Endothelial cell of umbilical vein (primary cell): ENCODE results near the gene SCYL3. TPM values are rescaled to one million over a fixed set of nuclear protein-coding genes. Genes with fewer than 3 reads are reported as not detected.

ENCODE experiments used
- BruUV-seq: library from RNA; stranded (reverse); fragments of 400-500 nt; replicated peaks from 2 replicates; lab custom pipeline; 2021; lab: Mats Ljungman, UMichigan
- CTCF ChIA-PET: fragments of 300-600, 350-600 bp; sonication (Branson Sonifier 250); formaldehyde crosslinking; loops from one replicate; lab custom pipeline; 2021; ENCODE audit warnings: antibody characterized with exemption, inconsistent platforms; lab: Charles Lee
- POLR2A ChIA-PET: fragments of 300-600, 350-600 bp; sonication (Branson Sonifier 250); formaldehyde crosslinking; loops from one replicate; lab custom pipeline; 2021; ENCODE audit warnings: antibody characterized with exemption, inconsistent platforms; lab: Charles Lee
- DNase-seq: peaks from one replicate; pipeline ENCODE4 v3.0.0-alpha.2; 2011; ENCODE audit warnings: low read depth, low spot score
- FAIRE-seq: peaks from 2 replicates; lab custom pipeline; 2011; peaks lifted over from hg19 to GRCh38; lab: Jason Lieb, UNC
- H2AFZ ChIP-seq: 2 replicates; pipeline ENCODE4 v1.6.0; 2012; ENCODE audit warnings: low read depth, low read length, control low read depth, inconsistent platforms
- H3K27ac ChIP-seq: 2 replicates; pipeline ENCODE4 v1.5.1; 2011; ENCODE audit warnings: low read depth, mild to moderate bottlenecking, control low read depth, low read length, moderate library complexity; ENCODE audit not compliant: insufficient read depth
- H3K27me3 ChIP-seq, 2 experiments: 2 replicates each; pipeline versions ENCODE4 v1.6.0 to v1.6.1; 2011; ENCODE audit warnings: low read length in 2 of 2, mixed read lengths in 1 of 2; ENCODE audit not compliant: control insufficient read depth in 2 of 2, insufficient read depth in 2 of 2
- H3K36me3 ChIP-seq, 2 experiments: 2 replicates in 1 of 2; 3 replicates in 1 of 2; pipeline ENCODE4 v1.5.1; 2011; ENCODE audit warnings: low read length in 2 of 2, mild to moderate bottlenecking in 1 of 2, moderate library complexity in 1 of 2; ENCODE audit not compliant: control insufficient read depth in 2 of 2, insufficient read depth in 2 of 2; ENCODE audit errors: extremely low read depth in 1 of 2
- H3K4me1 ChIP-seq: 3 replicates; pipeline ENCODE4 v1.5.1; 2011; ENCODE audit warnings: mild to moderate bottlenecking, low read length; ENCODE audit not compliant: control insufficient read depth, insufficient read depth; ENCODE audit errors: extremely low read depth
- H3K4me2 ChIP-seq: 2 replicates; pipeline ENCODE4 v1.6.1; 2011; ENCODE audit warnings: low read length, control low read depth, mixed read lengths; ENCODE audit not compliant: insufficient read depth
- H3K4me3 ChIP-seq, 3 experiments: fragments of 200-600 bp in 1 of 3; sonication (generic), shearing (Covaris generic) in 1 of 3; replicated peaks in 1 of 3; 2 replicates each; pipeline ENCODE4 v1.5.1; 2011 to 2016; ENCODE audit warnings: control low read depth in 3 of 3, low read length in 3 of 3, mild to moderate bottlenecking in 2 of 3, inconsistent platforms in 1 of 3, low read depth in 1 of 3, moderate library complexity in 1 of 3; ENCODE audit not compliant: insufficient read depth in 1 of 3
- H3K79me2 ChIP-seq: 2 replicates; pipeline ENCODE4 v1.6.0; 2012; ENCODE audit warnings: low read length, inconsistent platforms; ENCODE audit not compliant: control insufficient read depth, insufficient read depth
- H3K9ac ChIP-seq: replicated peaks from 2 replicates; pipeline ENCODE3; 2011; ENCODE audit warnings: low read length, control low read depth; ENCODE audit not compliant: insufficient read depth; ENCODE audit errors: extremely low read depth
- H3K9me1 ChIP-seq: replicated peaks from 3 replicates; pipeline ENCODE4 v1.6.0; 2011; ENCODE audit warnings: mild to moderate bottlenecking, low read length; ENCODE audit not compliant: control insufficient read depth, insufficient read depth; ENCODE audit errors: extremely low read depth
- H3K9me3 ChIP-seq: replicated peaks from 2 replicates; pipeline ENCODE4 v1.5.1; 2012; ENCODE audit warnings: low read length, inconsistent platforms; ENCODE audit not compliant: control insufficient read depth, insufficient read depth
- H4K20me1 ChIP-seq: replicated peaks from 2 replicates; pipeline ENCODE3; 2011; ENCODE audit warnings: mild to moderate bottlenecking, low read length; ENCODE audit not compliant: control insufficient read depth, insufficient read depth; ENCODE audit errors: extremely low read depth
- EZH2 ChIP-seq: IDR thresholded peaks from 2 replicates; pipeline ENCODE4 v1.6.1; 2012; ENCODE audit warnings: borderline replicate concordance, low read depth, mild to moderate bottlenecking, moderate library complexity, low read length, inconsistent platforms; ENCODE audit not compliant: severe bottlenecking
- FOS ChIP-seq: IDR thresholded peaks from 2 replicates; pipeline ENCODE4 v1.6.1; 2011; ENCODE audit warnings: mild to moderate bottlenecking, low read length, moderate library complexity, borderline replicate concordance; ENCODE audit not compliant: insufficient read depth
- GATA2 ChIP-seq: IDR thresholded peaks from 2 replicates; pipeline ENCODE4 v1.7.0; 2011; ENCODE audit warnings: low read depth, mild to moderate bottlenecking, moderate library complexity, mixed read lengths, low read length; ENCODE audit not compliant: insufficient read length, insufficient read depth
- JUN ChIP-seq: IDR thresholded peaks from 2 replicates; pipeline ENCODE4 v1.6.1; 2011; ENCODE audit warnings: borderline replicate concordance, low read depth; ENCODE audit not compliant: insufficient read length, insufficient read depth
- MYC ChIP-seq: IDR thresholded peaks from one replicate; pipeline ENCODE4 v1.6.1; 2011; ENCODE audit warnings: mild to moderate bottlenecking, low read depth, low read length
- POLR2A ChIP-seq: IDR thresholded peaks from 2 replicates; pipeline ENCODE4 v1.6.1; 2012; ENCODE audit warnings: low read depth, mild to moderate bottlenecking, control low read depth, low read length
- POLR2AphosphoS5 ChIP-seq: IDR thresholded peaks from 2 replicates; pipeline ENCODE4 v1.6.1; 2012; ENCODE audit warnings: low read depth, mild to moderate bottlenecking, control low read depth, low read length, moderate library complexity; ENCODE audit not compliant: insufficient read depth
- dilution Hi-C: fragments of 300-500 bp; cut with MboI; formaldehyde crosslinking; loops from one replicate; pipeline ENCODE4 v1.15.0; 2019; ENCODE audit warnings: low sequenced_read_pairs; ENCODE audit not compliant: extremely low pct_ligation_motif_present
- intact Hi-C: fragments of 100-400 bp; cut with micrococcal nuclease; formaldehyde crosslinking; loops from one replicate; pipeline ENCODE4 v1.10.0; 2022
- polyA plus RNA-seq, 4 experiments: library from polyadenylated mRNA; depleted of rRNA in 3 of 4; stranded (reverse) in 3 of 4; unstranded in 1 of 4; fragments of >200 nt; gene quantifications; 2 replicates each; pipeline versions ENCODE4 v1.2.1 to v1.2.3, GENCODE V29; 2011 to 2012; ENCODE audit warnings: missing spikeins in 1 of 4
- total RNA-seq: library from RNA; stranded (reverse); gene quantifications from 2 replicates; pipeline ENCODE4 v1.2.3, GENCODE V29; 2021
- TF ChIP-seq, protein P1 (sequence below), 2 donors: IDR thresholded peaks; 1 replicate in 1 of 2; 2 replicates in 1 of 2; pipeline ENCODE4 v1.5.1; 2011; ENCODE audit warnings: low read length in 2 of 2, mild to moderate bottlenecking in 2 of 2, moderate library complexity in 2 of 2, control low read depth in 1 of 2, inconsistent platforms in 1 of 2, low read depth in 1 of 2; ENCODE audit not compliant: insufficient read depth in 1 of 2; ENCODE audit errors: extremely low read depth in 1 of 2
- TF ChIP-seq, protein P2 (sequence below): IDR thresholded peaks from 2 replicates; pipeline ENCODE4 v1.6.1; 2011; ENCODE audit not compliant: insufficient read depth, insufficient read length

SCYL3 gene
- total and polyA plus RNA-seq, 2 donors (not counting 3 experiments of a cell fraction or from before 2014, with no cell fraction given): 3.3 to 6.2 TPM

DNA sequence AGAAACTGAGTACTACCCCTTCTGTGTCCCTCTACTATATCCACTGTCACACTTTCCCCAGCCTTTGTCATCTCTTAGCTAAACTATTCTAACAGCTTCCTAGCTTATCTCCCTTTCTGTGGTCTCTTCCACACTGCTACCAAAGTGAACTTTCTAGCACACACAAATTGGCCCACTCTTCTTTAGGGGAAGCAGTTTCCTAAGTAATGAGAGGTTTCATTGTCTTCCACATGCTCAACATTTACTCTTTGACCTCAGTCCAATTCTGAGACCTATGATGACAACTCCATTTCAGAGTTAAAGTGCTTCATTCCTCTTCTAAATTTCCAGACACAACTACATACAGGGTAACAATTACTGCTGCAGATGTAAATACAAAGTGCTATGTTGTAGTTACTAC is 32.9 kb downstream of the SCYL3 start:
- no peak overlapping the region for H3K4me2 ChIP-seq
- no peaks in the 10 kb centered on the region for H3K27me3 ChIP-seq
- H2AFZ ChIP-seq: no peak overlapping the region
- H4K20me1 ChIP-seq: no peaks in the 10 kb centered on the region
- dilution Hi-C loops (no loop called here), intact Hi-C loops (no loop called here)
- POLR2A ChIA-PET: no interaction called here
- FAIRE-seq: no peak
- H3K9ac ChIP-seq: no peak overlapping the region
- no peak for DNase-seq
- no peaks in the 10 kb centered on the region for H3K9me3 ChIP-seq
- no TSS peak for BruUV-seq
- no peaks in the 10 kb centered on the region for H3K79me2 ChIP-seq
- CTCF ChIA-PET: no interaction called here
- H3K4me1 ChIP-seq: no peaks in the 10 kb centered on the region
- no peak for TF ChIP-seq FOS
- no peak overlapping the region for H3K4me3 ChIP-seq
- no peak overlapping the region for H3K27ac ChIP-seq
- no peaks in the 10 kb centered on the region for H3K9me1 ChIP-seq
- H3K36me3 ChIP-seq: peaks cover 9 to 18% of the 10 kb centered on the region in 2 experiments

DNA sequence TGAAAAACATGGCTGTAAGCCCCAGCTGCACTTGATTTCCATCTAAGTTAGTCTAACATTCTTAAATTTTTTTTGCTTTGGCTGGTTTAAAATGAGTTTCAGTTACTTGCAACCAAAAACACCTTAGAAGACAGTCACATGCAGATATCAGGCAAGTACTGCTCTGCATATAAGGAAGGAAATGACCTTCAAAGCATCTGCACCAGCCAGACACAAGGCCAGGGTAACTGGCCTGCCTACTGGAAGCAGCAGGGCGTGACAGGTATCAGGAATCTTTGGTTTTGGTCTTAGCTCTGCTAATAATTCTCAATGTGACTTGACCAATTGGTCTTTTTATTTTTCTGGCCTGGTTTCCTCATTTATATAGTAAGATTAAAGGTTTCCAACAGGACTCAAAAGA is 33.5 kb downstream of the SCYL3 start:
- Histone ChIP-seq H3K27ac (no peak overlapping the region), H3K9me1 (no peaks in the 10 kb centered on the region), H3K4me2 (no peak overlapping the region), H3K9ac (no peak overlapping the region), H3K9me3 (no peaks in the 10 kb centered on the region), H3K4me3 (no peak overlapping the region), H4K20me1 (no peaks in the 10 kb centered on the region), H3K27me3 (no peaks in the 10 kb centered on the region), H3K79me2 (no peaks in the 10 kb centered on the region), H3K36me3 (peaks cover 14% of the 10 kb centered on the region in 2 experiments), H3K4me1 (no peaks in the 10 kb centered on the region), H2AFZ (no peak overlapping the region)
- no peak for TF ChIP-seq EZH2
- TF ChIP-seq JUN: no peak
- TF ChIP-seq, protein P1, sequence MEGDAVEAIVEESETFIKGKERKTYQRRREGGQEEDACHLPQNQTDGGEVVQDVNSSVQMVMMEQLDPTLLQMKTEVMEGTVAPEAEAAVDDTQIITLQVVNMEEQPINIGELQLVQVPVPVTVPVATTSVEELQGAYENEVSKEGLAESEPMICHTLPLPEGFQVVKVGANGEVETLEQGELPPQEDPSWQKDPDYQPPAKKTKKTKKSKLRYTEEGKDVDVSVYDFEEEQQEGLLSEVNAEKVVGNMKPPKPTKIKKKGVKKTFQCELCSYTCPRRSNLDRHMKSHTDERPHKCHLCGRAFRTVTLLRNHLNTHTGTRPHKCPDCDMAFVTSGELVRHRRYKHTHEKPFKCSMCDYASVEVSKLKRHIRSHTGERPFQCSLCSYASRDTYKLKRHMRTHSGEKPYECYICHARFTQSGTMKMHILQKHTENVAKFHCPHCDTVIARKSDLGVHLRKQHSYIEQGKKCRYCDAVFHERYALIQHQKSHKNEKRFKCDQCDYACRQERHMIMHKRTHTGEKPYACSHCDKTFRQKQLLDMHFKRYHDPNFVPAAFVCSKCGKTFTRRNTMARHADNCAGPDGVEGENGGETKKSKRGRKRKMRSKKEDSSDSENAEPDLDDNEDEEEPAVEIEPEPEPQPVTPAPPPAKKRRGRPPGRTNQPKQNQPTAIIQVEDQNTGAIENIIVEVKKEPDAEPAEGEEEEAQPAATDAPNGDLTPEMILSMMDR (IDR thresholded peaks at IDR 0.05; ENCODE audit: extremely low read depth in 1 of 2, insufficient read depth in 1 of 2, low read depth in 1 of 2, low read length in 2 of 2): no peak
- no peak for TF ChIP-seq MYC
- TF ChIP-seq GATA2: no peak
- TF ChIP-seq POLR2A: no peak
- no peak for TF ChIP-seq POLR2AphosphoS5
- TF ChIP-seq, protein P2, sequence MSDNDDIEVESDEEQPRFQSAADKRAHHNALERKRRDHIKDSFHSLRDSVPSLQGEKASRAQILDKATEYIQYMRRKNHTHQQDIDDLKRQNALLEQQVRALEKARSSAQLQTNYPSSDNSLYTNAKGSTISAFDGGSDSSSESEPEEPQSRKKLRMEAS: no peak
- TF ChIP-seq FOS: no peak
- no TSS peak for BruUV-seq
- intact Hi-C loops (no loop called here), dilution Hi-C loops (no loop called here)
- ChIA-PET POLR2A (no interaction called here), CTCF (no interaction called here)
- FAIRE-seq (no peak), DNase-seq (no peak)
